Lower lobe of right lung (tissue), 2 donors: ENCODE data around the gene ARHGAP22. TPM values are rescaled to one million over a fixed set of nuclear protein-coding genes. Genes with fewer than 3 reads are reported as not detected.

Source experiments
- ATAC-seq, 2 donors: fragments of 200-7000 bp; cut with Tn5 transposase; one replicate each; pipeline ENCODE4 v1.9.1; 2020 to 2022; ENCODE audit warnings: mild to moderate bottlenecking in 2 of 2, moderate library complexity in 2 of 2
- DNase-seq: peaks from one replicate; pipeline ENCODE4 v3.0.0-alpha.2; 2020
- H3K27ac ChIP-seq: fragments of 200-600 bp; one replicate; pipeline ENCODE4 v1.8.0; 2022
- H3K27me3 ChIP-seq: fragments of 200-600 bp; one replicate; pipeline ENCODE4 v1.8.0; 2022; ENCODE audit warnings: low read depth
- H3K36me3 ChIP-seq: fragments of 200-600 bp; one replicate; pipeline ENCODE4 v1.8.0; 2022; ENCODE audit warnings: mild to moderate bottlenecking
- H3K4me1 ChIP-seq: fragments of 200-600 bp; one replicate; pipeline ENCODE4 v1.8.0; 2022
- H3K4me3 ChIP-seq: fragments of 200-600 bp; one replicate; pipeline ENCODE4 v1.8.0; 2022; ENCODE audit warnings: mild to moderate bottlenecking
- H3K9me3 ChIP-seq: fragments of 200-600 bp; one replicate; pipeline ENCODE4 v1.8.0; 2022
- intact Hi-C: fragments of 100-400 bp; cut with DNase I; formaldehyde crosslinking; loops from one replicate; pipeline ENCODE4 v1.11.0; 2022
- total RNA-seq: library from RNA; stranded (reverse); fragmentation: NEBNext Ultra II Directional; extraction: Animal tissue kit (Norgen Biotek cat#: 25700); gene quantifications from one replicate; pipeline ENCODE4 v1.2.1, GENCODE V29; 2021
- TF ChIP-seq, protein P1 (sequence below): fragments of 200-600 bp; IDR thresholded peaks from one replicate; pipeline ENCODE4 v1.8.0; 2022; ENCODE audit warnings: antibody characterized with exemption, mild to moderate bottlenecking
- donor health status: DM: no; HTN: yes; CAD: no; lungs with severe emphysema.

ARHGAP22 gene
- total RNA-seq, 1 donor from 2014 or later: 9.6 TPM

DNA sequence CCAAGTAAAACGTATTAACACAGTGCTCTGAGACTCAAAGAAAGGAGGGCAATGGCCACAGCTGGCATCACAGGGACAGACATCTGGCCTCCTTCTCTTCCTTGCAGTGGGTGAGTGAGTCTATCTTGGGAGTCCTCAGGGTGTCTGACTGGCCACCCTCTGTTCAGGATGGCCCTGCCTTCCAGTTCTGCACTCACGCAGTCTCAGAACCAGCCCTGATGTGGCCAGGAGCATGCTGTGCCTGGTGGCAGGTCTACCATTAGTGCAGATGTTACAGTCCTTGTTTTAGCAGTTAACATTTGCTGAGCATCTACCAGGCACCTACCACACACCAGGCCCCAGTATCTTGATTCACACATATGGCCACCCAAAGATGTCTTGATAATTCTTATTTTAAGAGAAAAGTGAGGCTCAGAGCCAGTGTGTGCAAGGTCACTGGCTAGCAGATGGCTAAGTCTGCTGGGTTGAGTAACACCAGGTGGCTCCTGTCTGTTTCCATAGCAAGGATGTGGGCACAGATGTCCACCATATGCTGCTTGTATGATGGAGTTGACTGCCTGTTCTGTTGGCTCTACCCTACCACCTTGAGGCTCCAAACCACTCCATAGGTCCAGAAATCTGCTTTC is 23.2 kb upstream of the ARHGAP22 start:
- no peak overlapping the region for H3K27ac ChIP-seq
- DNase-seq (no peak), ATAC-seq (no peak)
- intact Hi-C loops: no loop called here
- no peak overlapping the region for H3K4me3 ChIP-seq
- no peaks in the 10 kb centered on the region for H3K9me3 ChIP-seq
- H3K4me1 ChIP-seq: no peaks in the 10 kb centered on the region
- no peaks in the 10 kb centered on the region for H3K36me3 ChIP-seq
- no peaks in the 10 kb centered on the region for H3K27me3 ChIP-seq
- TF ChIP-seq, protein P1, sequence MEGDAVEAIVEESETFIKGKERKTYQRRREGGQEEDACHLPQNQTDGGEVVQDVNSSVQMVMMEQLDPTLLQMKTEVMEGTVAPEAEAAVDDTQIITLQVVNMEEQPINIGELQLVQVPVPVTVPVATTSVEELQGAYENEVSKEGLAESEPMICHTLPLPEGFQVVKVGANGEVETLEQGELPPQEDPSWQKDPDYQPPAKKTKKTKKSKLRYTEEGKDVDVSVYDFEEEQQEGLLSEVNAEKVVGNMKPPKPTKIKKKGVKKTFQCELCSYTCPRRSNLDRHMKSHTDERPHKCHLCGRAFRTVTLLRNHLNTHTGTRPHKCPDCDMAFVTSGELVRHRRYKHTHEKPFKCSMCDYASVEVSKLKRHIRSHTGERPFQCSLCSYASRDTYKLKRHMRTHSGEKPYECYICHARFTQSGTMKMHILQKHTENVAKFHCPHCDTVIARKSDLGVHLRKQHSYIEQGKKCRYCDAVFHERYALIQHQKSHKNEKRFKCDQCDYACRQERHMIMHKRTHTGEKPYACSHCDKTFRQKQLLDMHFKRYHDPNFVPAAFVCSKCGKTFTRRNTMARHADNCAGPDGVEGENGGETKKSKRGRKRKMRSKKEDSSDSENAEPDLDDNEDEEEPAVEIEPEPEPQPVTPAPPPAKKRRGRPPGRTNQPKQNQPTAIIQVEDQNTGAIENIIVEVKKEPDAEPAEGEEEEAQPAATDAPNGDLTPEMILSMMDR: no peak

DNA sequence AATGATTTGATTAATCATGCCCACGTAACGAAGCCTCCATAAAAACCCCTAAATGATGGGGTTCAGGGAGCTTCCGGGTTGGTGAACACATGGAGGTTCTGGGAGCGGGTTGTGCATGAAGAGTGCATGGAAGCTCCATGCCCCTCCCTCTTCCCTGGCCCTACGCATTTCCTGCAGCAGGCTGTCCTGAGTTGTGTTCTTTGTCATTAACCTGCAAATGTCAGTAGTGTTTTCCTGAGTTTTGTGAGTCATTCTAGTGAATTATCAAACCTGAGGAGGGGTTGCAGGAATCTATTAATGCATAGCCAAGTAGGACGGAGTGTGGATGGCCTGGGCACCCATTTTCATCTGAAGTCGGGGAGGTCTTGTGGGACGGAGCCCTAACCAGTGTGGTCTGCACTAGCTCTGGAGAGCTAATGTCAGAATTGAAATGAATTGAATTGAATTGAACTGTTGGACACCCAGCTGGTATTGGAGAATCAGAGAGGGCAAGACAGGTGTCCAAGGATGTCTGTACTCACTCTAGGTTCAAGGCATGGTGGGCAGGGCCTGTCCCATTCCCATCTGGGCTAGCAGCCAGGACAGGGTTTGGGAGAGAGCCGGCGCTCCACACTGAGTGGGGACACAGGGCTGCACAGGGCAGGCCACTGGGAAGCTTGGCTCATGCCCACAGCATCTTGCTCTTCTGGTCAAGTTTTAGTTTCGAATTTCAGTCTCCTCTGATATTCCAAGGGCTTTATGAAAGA is 22.3 kb upstream of the ARHGAP22 start:
- H3K4me3 ChIP-seq: no peak overlapping the region
- no peak overlapping the region for H3K27ac ChIP-seq
- no peaks in the 10 kb centered on the region for H3K36me3 ChIP-seq
- intact Hi-C loops: no loop called here
- TF ChIP-seq, protein P1: no peak
- ATAC-seq: no peak
- no peaks in the 10 kb centered on the region for H3K4me1 ChIP-seq
- H3K27me3 ChIP-seq: no peaks in the 10 kb centered on the region
- no peaks in the 10 kb centered on the region for H3K9me3 ChIP-seq
- DNase-seq: no peak

DNA sequence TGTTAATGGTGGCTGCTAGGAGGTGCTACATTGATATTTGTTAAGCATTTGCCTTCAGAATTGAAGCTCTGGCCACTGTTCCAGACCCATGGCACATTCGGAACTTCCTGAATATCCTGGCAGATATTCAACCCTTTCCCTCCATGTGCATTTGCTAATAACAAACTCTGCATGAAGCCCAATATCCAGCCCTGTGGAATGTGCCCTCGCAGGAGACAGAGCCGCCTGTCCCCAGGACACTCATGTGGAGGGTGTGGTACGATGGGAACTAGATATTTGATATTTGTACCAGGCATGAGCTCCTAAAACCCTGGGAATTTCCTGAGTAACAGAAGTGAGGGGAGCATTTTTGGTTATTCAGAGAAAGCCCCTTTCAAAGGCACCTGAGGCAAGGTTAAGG is 21.6 kb upstream of the ARHGAP22 start:
- ATAC-seq: no peak
- intact Hi-C loops: no loop called here
- H3K36me3 ChIP-seq: no peaks in the 10 kb centered on the region
- TF ChIP-seq, protein P1: no peak
- no peaks in the 10 kb centered on the region for H3K27me3 ChIP-seq
- H3K4me1 ChIP-seq: no peaks in the 10 kb centered on the region
- H3K27ac ChIP-seq: no peak overlapping the region
- H3K9me3 ChIP-seq: no peaks in the 10 kb centered on the region
- no peak for DNase-seq
- no peak overlapping the region for H3K4me3 ChIP-seq

DNA sequence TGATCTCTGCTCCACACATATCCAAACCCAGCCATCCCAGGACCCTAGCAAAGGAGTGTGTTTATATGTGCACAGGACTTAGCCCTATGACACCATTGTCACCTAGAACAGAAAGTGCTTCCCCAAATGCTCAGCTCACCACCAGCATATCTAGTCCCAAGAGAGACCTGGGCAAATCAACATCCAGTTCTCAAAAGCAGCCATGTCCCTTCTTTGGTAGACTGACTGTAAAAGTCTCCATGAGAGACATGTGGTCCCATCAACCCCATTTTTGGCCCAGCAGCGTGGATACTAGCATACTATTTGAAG is 20.9 kb upstream of the ARHGAP22 start:
- Histone ChIP-seq H3K27me3 (no peaks in the 10 kb centered on the region), H3K27ac (no peak overlapping the region)
- TF ChIP-seq, protein P1: no peak

DNA sequence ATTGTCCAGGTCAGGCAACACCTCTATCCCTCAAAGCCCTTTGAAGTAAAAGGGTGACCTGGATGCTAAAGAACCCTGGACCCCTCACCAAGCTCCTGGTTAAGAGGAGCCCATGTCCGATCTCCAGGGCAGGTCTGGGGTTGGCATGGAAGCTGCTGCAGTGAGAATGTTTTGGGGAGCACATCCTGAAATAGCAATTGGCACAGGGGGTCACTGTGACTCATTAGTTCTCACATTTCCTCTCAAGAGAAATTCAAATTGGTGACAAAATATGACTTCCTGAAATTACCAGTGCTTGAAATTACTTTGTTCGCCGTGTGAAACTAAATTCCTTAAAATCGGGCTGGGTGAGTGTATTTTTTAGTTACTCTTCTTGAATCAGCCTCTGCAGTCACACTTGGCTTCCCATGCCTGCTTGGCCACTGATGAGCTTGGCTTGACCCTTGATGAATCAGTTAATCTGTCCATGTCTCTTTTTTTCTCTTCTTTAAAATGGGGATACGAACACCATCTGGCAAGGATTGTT is 18.8 kb upstream of the ARHGAP22 start:
- Histone ChIP-seq H3K9me3 (no peaks in the 10 kb centered on the region), H3K4me3 (no peak overlapping the region), H3K27me3 (no peaks in the 10 kb centered on the region), H3K27ac (no peak overlapping the region), H3K4me1 (no peaks in the 10 kb centered on the region), H3K36me3 (no peaks in the 10 kb centered on the region)
- intact Hi-C loops: no loop called here
- TF ChIP-seq, protein P1: no peak
- no peak for DNase-seq
- peak in 1 of 2 donors; percentile 30 for ATAC-seq

More for the DNA sequence above, 20.9 kb upstream of the ARHGAP22 start:
- Histone ChIP-seq H3K9me3 (no peaks in the 10 kb centered on the region), H3K4me1 (no peaks in the 10 kb centered on the region), H3K4me3 (no peak overlapping the region), H3K36me3 (no peaks in the 10 kb centered on the region)
- ATAC-seq (peak in 1 of 2 donors; percentile 18), DNase-seq (no peak)
- intact Hi-C loops: no loop called here
